BLaER1 treated with 17β-estradiol and CSF1 and Interleukin-3, amounts not matched to agents 10 nM and 100 nM (cell line): ENCODE results near the gene CRBN.
A peak's percentile ranks its signal among the peaks of the same experiment; 100 is the strongest.

ENCODE experiments used
- H3K27ac ChIP-seq, 11 experiments: shearing (Covaris generic); formaldehyde crosslinking; 2 replicates each; pipeline ENCODE4 v1.8.1; 2022
- H3K27me3 ChIP-seq, 11 experiments: shearing (Covaris generic); formaldehyde crosslinking; 2 replicates each; pipeline ENCODE4 v1.8.1; 2022
- H3K36me3 ChIP-seq, 11 experiments: shearing (Covaris generic); formaldehyde crosslinking; 2 replicates each; pipeline ENCODE4 v1.8.1; 2022
- H3K4me1 ChIP-seq, 10 experiments: shearing (Covaris generic); formaldehyde crosslinking; 2 replicates each; pipeline ENCODE4 v1.8.1; 2022
- H3K4me2 ChIP-seq, 11 experiments: shearing (Covaris generic); formaldehyde crosslinking; 2 replicates each; pipeline ENCODE4 v1.8.1; 2022
- H3K4me3 ChIP-seq, 10 experiments: shearing (Covaris generic); formaldehyde crosslinking; 2 replicates each; pipeline ENCODE4 v1.8.1; 2022
- H3K9ac ChIP-seq, 11 experiments: shearing (Covaris generic); formaldehyde crosslinking; 2 replicates each; pipeline ENCODE4 v1.8.1; 2022
- H3K9me3 ChIP-seq, 11 experiments: shearing (Covaris generic); formaldehyde crosslinking; replicated peaks in 1 of 11; 2 replicates each; pipeline ENCODE4 v1.8.1; 2022
- H4K20me1 ChIP-seq, 11 experiments: shearing (Covaris generic); formaldehyde crosslinking; 2 replicates each; pipeline ENCODE4 v1.8.1; 2022
- Cebpa-rat ChIP-seq, 11 experiments: shearing (Covaris generic); IDR thresholded peaks; 2 replicates each; pipeline ENCODE4 v1.8.1; 2022

CRBN gene

GRCh38 chr3:3178498-3179328 lies 778 bp downstream of the CRBN start:
- TF ChIP-seq Cebpa-rat (IDR thresholded peaks at IDR 0.05) = no peak
- Histone ChIP-seq H3K4me2 (peak overlapping the region; percentile 82 to 98 (median 92)), H4K20me1 (peaks cover 0 to 39% (median 6%) of the 10 kb centered on the region in 11 experiments; a peak in 7 of 22 replicates), H3K36me3 (peaks cover 8 to 29% (median 16%) of the 10 kb centered on the region in 11 experiments), H3K9me3 (no peaks in the 10 kb centered on the region), H3K27ac (peak overlapping the region; percentile 76 to 95 (median 89)), H3K4me3 (peak overlapping the region; percentile 80 to 98 (median 92)), H3K9ac (peak overlapping the region; percentile 87 to 96 (median 92)), H3K27me3 (no peaks in the 10 kb centered on the region), H3K4me1 (peaks cover 49 to 71% (median 58%) of the 10 kb centered on the region in 10 experiments)

GRCh38 chr3:3177861-3178497 lies 1.5 kb downstream of the CRBN start:
- H3K4me2 ChIP-seq = peak overlapping the region; percentile 82 to 98 (median 92)
- no peaks in the 10 kb centered on the region for H3K9me3 ChIP-seq
- peak overlapping the region in 8 of 11 experiments; percentile 58 to 94 (median 88); a peak in 14 of 22 replicates for H3K27ac ChIP-seq
- H3K27me3 ChIP-seq = no peaks in the 10 kb centered on the region
- H4K20me1 ChIP-seq = peaks cover 0 to 39% (median 6%) of the 10 kb centered on the region in 11 experiments; a peak in 7 of 22 replicates
- peaks cover 8 to 31% (median 16%) of the 10 kb centered on the region in 11 experiments for H3K36me3 ChIP-seq
- peak overlapping the region; percentile 87 to 96 (median 92) for H3K9ac ChIP-seq
- H3K4me3 ChIP-seq = peak overlapping the region; percentile 80 to 98 (median 92)
- TF ChIP-seq Cebpa-rat (IDR thresholded peaks at IDR 0.05) = no peak
- peaks cover 55 to 75% (median 62%) of the 10 kb centered on the region in 10 experiments for H3K4me1 ChIP-seq

GRCh38 chr3:3172627-3173026 lies 6.9 kb downstream of the CRBN start:
- peak overlapping the region; percentile 80 to 94 (median 87) for H3K4me2 ChIP-seq
- no peak for TF ChIP-seq Cebpa-rat (IDR thresholded peaks at IDR 0.05)
- H3K27me3 ChIP-seq = no peaks in the 10 kb centered on the region
- H4K20me1 ChIP-seq = peaks cover 0 to 22% (median 0%) of the 10 kb centered on the region in 11 experiments; a peak in 4 of 22 replicates
- H3K27ac ChIP-seq = peak overlapping the region; percentile 78 to 92 (median 90)
- H3K4me3 ChIP-seq = peak overlapping the region; percentile 44 to 67 (median 55)
- H3K4me1 ChIP-seq = peaks cover 51 to 62% (median 57%) of the 10 kb centered on the region in 10 experiments
- peak overlapping the region; percentile 72 to 81 (median 79) for H3K9ac ChIP-seq
- H3K36me3 ChIP-seq = peaks cover 46 to 82% (median 62%) of the 10 kb centered on the region in 11 experiments
- H3K9me3 ChIP-seq = no peaks in the 10 kb centered on the region

DNA sequence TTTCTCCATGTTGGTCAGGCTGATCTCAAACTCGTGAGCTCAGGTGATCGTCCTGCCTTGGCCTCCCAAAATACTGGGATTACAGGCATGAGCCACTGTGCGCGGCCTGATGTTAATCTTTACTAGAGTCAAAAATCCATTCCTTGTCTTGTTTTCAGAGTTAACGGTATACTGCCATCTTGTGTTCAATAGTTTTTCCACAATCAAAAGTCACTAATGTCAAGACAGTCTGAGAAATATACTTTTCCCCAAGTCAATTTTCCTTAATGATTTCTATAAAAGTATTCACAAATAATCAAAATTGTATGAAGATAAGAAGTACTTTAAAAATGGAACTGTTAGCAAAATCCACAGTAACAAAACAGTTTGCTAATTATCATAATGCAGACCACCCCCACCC lies 8.5 kb downstream of the CRBN start:
- H3K9ac ChIP-seq = peak overlapping the region in 1 of 11 experiments; percentile 79; a peak in 2 of 22 replicates
- no peak for TF ChIP-seq Cebpa-rat (IDR thresholded peaks at IDR 0.05)
- no peak overlapping the region for H3K4me3 ChIP-seq
- peaks cover 0 to 11% (median 6%) of the 10 kb centered on the region in 11 experiments; a peak in 19 of 22 replicates for H3K9me3 ChIP-seq
- no peaks in the 10 kb centered on the region for H3K27me3 ChIP-seq
- peak overlapping the region in 6 of 11 experiments; percentile 84 to 92 (median 91); a peak in 5 of 22 replicates for H3K27ac ChIP-seq
- peak overlapping the region in 3 of 11 experiments; percentile 86 to 94 (median 87); a peak in 4 of 22 replicates for H3K4me2 ChIP-seq
- peaks cover 0 to 5% (median 0%) of the 10 kb centered on the region in 11 experiments; a peak in 3 of 22 replicates for H4K20me1 ChIP-seq
- peaks cover 37 to 46% (median 41%) of the 10 kb centered on the region in 10 experiments for H3K4me1 ChIP-seq
- H3K36me3 ChIP-seq = peaks cover 62 to 92% (median 74%) of the 10 kb centered on the region in 11 experiments

- no peak overlapping the region for H3K4me2 ChIP-seq
- H3K4me3 ChIP-seq = no peak overlapping the region; a peak in 1 of 20 replicates
- H3K36me3 ChIP-seq = peaks cover 89 to 100% (median 97%) of the 10 kb centered on the region in 11 experiments
- H3K9ac ChIP-seq = no peak overlapping the region
- H3K9me3 ChIP-seq = peaks cover 0 to 30% (median 24%) of the 10 kb centered on the region in 11 experiments; a peak in 19 of 22 replicates
- no peak overlapping the region for H3K27ac ChIP-seq
- H3K27me3 ChIP-seq = no peaks in the 10 kb centered on the region
- TF ChIP-seq Cebpa-rat (IDR thresholded peaks at IDR 0.05) = no peak
- H4K20me1 ChIP-seq = peaks cover 0 to 22% (median 0%) of the 10 kb centered on the region in 11 experiments; a peak in 4 of 22 replicates
- no peaks in the 10 kb centered on the region for H3K4me1 ChIP-seq
Observed at GRCh38 chr3:3165650-3166049, 13.8 kb downstream of the CRBN start.

DNA sequence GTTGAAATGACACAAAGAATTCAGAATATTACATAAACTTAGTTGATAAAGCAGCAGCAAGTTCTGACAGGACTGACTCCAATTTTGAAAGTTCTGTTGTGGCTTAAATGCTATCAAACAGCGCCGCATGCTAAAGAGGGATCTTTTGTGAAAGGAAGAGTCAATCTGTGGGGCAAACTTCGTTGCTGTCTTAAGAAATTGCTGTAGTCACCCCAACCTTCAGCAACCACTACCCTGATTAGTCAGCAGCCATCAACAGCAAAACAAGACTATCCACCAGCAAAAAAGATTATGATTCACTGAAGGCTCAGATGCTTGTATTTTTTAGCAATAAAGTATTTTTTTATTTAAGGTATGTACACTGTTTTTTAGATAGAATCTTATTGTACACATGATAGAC lies 14.2 kb downstream of the CRBN start:
- no peaks in the 10 kb centered on the region for H3K4me1 ChIP-seq
- H3K27me3 ChIP-seq = no peaks in the 10 kb centered on the region
- H3K36me3 ChIP-seq = peaks cover 89 to 100% (median 97%) of the 10 kb centered on the region in 11 experiments
- no peak overlapping the region for H3K4me2 ChIP-seq
- H3K9me3 ChIP-seq = peaks cover 0 to 30% (median 24%) of the 10 kb centered on the region in 11 experiments; a peak in 19 of 22 replicates
- TF ChIP-seq Cebpa-rat (IDR thresholded peaks at IDR 0.05) = no peak
- H3K27ac ChIP-seq = no peak overlapping the region
- peaks cover 0 to 26% (median 0%) of the 10 kb centered on the region in 11 experiments; a peak in 4 of 22 replicates for H4K20me1 ChIP-seq
- H3K4me3 ChIP-seq = no peak overlapping the region
- H3K9ac ChIP-seq = no peak overlapping the region

- no peak overlapping the region for H3K9ac ChIP-seq
- no peak overlapping the region for H3K4me3 ChIP-seq
- H3K27me3 ChIP-seq = no peaks in the 10 kb centered on the region
- H3K9me3 ChIP-seq = peaks cover 12 to 22% (median 18%) of the 10 kb centered on the region in 11 experiments
- H3K27ac ChIP-seq = no peak overlapping the region
- H4K20me1 ChIP-seq = peaks cover 0 to 46% (median 9%) of the 10 kb centered on the region in 11 experiments; a peak in 10 of 22 replicates
- no peaks in the 10 kb centered on the region for H3K4me1 ChIP-seq
- H3K4me2 ChIP-seq = no peak overlapping the region
- peaks cover 90 to 100% (median 99%) of the 10 kb centered on the region in 11 experiments for H3K36me3 ChIP-seq
- no peak for TF ChIP-seq Cebpa-rat (IDR thresholded peaks at IDR 0.05)
Observed at GRCh38 chr3:3160826-3161225, 18.7 kb downstream of the CRBN start.

GRCh38 chr3:3157484-3157883 lies 22.0 kb downstream of the CRBN start:
- no peaks in the 10 kb centered on the region for H3K27me3 ChIP-seq
- H3K9me3 ChIP-seq = peaks cover 0 to 12% (median 0%) of the 10 kb centered on the region in 11 experiments; a peak in 6 of 22 replicates
- TF ChIP-seq Cebpa-rat (IDR thresholded peaks at IDR 0.05) = no peak
- no peak overlapping the region for H3K4me3 ChIP-seq
- H4K20me1 ChIP-seq = peaks cover 0 to 57% (median 17%) of the 10 kb centered on the region in 11 experiments; a peak in 13 of 22 replicates
- H3K4me1 ChIP-seq = no peaks in the 10 kb centered on the region
- peaks cover 89 to 100% (median 99%) of the 10 kb centered on the region in 11 experiments for H3K36me3 ChIP-seq
- no peak overlapping the region for H3K9ac ChIP-seq
- H3K27ac ChIP-seq = no peak overlapping the region
- no peak overlapping the region for H3K4me2 ChIP-seq
